HG02610 (cell line): ENCODE results near the gene PRKAB2.
"Not testable (repeated sequence)": the region's sequence is repeated elsewhere in the genome, so short reads cannot be mapped to it uniquely, and the experiment has no call there.

ENCODE experiments used
- ATAC-seq: cut with Tn5 transposase; IDR thresholded peaks from one replicate; pipeline ENCODE4 v1.9.1; 2021; ENCODE audit warnings: mild to moderate bottlenecking, moderate library complexity; ENCODE audit not compliant: unreplicated experiment

Gene PRKAB2

DNA sequence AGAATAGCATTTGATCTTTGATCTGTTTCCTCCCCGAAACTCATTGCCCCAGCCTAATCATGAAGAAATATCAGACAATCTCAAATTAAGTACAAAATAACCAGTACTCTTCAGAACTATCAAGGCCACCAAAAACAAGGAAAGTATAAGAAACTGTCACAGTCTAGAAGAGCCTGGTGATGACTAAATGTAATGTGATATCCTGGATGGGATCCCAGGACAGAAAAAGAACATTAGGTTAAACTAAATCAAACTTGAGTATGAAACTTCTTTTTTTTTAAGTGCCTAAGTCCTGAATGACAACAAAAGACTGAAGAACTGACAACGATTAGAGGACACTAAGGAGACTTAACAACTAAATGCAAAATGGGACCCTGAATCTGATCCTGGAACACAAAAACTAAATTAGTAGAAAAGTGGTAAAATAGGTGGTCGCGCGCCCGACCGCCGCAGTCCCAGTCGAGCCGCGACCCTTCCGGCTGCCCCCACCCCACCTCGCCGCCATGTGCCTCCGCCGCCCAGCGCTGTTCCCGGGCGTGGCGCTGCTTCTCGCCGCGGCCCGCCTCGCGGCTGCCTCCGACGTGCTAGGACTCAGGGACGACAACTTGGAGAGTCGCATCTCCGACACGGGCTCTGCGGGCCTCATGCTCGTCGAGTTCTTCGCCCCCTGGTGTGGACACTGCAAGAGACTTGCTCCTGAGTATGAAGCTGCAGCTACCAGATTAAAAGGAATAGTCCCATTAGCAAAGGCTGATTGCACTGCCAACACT, 5.5 kb upstream of the PRKAB2 start:
- ATAC-seq = no peak

DNA sequence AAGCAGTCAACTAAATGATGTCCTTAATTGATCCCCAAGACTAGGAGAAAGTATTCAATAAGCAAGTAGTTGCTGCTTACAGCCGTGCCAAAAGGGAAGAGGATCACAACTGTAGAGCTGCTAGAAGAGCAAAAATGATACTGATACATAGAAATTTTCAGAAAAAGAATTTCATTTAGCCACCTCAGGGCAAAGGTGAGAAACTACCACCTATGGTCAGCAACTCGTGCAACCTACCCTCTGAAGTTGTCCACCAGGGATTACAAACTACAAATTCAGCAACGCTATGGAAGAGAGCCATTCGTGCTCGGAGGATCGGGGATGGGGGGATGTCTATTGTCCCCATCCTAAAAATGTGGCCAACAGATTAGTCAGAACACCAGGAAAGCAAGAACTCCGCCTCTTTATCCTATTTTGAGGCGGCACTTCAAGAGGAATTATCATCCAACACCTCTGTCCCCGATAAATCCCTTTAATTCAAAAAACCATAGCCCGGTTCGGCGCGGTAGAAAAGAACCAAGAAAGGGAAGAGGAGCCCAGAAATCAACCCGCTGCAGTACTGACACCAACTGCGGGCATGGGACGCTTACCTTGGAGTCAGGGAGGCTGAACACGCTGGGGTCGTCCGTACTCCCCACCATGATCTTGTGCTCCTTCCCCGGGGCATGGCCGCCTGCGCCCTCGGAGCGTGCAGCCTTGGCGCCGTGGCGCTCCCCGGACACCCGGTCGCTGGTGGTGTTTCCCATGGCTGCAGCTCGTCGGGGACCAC, 687 bp downstream of the PRKAB2 start:
- no peak for ATAC-seq

DNA sequence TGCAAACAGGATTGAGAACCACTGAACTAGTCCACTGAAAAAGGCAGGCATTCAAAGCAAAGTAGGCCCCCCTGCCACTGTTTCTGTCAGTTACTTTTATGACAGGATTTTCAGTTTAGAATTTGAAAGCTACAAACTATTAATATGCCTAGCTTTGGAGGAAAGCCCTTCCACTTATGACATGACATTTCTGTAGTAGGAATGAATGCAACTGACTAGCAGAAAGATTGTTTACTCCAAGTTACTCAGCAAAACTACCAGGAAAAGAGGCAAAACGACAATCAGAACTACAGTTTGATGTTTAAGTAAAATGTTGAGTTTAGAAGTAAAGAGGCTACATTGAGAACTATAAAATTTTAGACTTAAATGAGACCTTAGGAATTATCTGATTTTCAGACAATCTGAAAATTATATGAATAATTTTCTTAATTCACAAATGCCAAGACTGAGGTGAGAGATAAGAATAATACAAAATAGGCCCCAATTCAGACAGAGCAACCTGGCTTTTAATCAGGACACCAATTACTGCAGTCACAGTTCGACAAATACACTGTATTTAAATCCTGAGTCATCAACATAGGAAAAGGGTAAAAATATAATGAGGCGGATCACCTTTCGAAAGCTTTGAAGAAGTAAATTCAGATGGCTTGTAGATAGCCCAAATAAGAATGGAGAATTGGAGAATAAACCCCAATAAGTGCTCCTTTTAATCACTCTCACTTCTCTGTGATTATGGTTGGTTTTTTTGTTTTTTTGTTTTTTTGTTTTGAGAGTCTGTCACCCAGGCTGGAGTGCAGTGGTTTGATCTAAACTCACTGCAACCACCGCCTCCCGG, 2.2 kb downstream of the PRKAB2 start:
- ATAC-seq = no peak

DNA sequence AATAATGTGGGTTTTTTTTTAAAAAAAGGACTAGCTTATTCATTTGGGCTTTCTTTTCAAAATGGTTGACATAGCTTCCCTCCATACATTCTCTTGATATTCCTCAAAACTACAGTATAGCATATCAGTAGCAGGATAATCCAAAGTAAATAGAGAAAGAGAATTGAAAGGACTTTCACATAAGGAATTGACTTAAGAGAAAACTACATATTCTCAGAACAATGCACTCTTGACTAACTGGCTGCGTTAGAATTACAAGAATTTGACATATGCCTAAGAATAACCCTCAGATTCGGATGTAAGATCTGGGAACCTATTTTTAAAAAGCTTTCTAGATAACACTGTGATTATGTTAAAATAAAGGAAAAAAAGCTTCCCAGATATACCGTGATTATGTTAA, 3.1 kb downstream of the PRKAB2 start:
- no peak for ATAC-seq

DNA sequence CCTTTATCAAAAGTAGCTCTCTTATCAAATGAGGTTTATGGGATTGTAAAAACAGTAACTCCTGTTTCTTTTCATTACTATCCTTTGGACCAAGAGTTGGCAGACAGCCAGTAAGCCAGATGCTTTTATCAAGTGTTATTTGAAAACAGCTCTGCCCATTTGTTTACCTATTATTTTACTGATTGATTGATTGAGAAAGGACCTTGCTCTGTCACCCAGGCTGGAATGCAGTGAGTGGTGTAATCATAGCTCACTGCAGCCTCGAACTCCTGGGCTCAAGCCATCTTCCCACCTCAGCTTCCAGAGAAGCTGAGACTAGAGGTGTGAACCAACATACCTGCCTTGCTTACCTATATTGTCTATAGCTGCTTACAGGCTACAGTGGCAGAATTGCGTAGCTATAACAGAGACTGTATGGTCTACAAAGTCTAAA, 3.6 kb downstream of the PRKAB2 start:
- no peak for ATAC-seq

DNA sequence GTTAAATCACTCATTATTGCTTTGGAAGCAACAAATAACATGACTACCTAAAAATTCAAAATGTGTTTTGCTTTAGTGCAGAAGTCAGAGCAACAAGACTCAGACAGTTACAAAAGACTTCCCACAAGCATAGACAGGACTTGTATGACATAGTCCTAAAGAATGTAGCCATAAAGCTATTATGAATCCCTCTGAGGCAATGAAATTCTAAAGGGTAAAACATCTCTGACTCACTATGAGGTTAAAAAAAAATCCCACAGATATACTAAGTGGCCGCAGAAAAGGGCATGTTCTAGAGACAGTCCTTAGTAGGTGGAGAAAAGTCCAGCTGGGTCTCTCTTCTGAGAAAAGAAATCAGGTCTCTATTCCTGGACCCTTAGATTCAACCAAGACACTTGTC, 4.9 kb downstream of the PRKAB2 start:
- ATAC-seq = no peak

DNA sequence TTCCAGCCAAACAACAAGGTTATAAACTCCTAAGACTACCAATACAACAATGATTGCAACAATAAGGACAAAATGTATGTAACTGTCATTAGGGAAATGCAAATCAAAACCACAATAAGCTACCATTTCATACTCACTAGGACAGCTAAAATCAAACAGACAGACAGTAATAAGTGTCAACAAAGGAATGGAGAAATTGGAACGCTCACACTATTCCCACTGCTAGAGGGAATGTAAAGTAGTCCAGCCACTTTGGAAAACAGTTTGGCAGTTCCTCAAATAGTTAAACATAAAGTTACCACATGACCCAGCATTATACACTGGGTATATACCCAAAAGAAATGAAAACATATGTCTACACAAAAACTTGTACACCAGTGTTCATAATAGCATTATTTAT, 9.3 kb downstream of the PRKAB2 start:
- no peak for ATAC-seq

DNA sequence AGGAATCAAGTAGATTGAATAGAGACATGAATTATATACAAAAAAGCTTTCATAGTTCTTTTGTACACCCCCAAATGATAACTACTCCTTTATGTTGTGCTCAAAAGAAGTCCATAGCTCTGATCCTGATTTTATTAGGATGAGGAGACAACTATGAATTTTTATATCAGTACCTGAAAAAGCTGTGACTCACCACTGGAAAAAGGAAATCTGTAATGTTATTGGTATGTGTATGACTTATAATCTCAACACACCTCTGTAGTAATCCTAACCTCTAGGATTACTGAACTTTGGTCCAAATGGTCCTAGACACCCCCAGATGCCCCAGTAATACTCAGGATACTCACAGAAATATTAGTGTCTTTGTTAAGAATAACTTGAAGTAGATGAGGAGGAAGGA, 10.2 kb downstream of the PRKAB2 start:
- ATAC-seq = no peak

DNA sequence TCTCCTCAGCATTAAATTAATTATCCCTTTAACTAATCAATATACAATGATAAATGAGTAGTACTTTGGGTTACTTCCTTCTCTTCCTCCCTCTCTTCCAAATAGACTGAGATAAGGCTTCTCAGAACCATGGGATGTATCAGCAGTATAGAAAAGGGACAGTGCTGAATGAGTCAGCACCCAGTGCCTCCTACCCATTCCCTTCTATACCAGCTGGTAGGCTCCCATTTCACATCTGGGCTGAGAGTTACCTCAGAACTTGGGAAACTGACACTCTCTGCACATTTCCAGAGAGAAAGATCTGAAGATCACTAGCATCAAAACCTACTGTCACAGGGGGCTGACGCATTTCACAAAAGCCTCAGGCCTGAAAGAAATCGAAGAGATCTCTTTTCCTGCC, 15.2 kb downstream of the PRKAB2 start:
- ATAC-seq = not testable (repeated sequence)

DNA sequence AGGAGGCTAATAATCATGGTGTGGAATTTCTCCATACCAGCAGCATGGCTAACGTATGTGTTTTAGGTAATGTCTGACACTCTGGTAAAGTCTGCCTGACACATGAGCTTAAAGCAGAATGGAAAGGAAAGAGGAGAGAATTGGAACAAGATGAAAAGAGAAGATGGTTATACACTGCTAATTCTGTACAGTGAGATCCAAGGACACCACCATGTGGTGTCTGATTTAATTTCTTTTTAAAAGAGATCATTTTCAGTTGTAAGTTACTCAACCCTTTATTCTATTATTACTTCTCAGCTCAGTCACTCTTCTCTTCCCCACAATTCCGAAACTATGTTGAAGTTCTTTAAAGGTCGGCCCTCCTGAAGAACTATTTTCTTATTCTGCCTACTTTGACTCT, 15.6 kb downstream of the PRKAB2 start:
- ATAC-seq = no peak

DNA sequence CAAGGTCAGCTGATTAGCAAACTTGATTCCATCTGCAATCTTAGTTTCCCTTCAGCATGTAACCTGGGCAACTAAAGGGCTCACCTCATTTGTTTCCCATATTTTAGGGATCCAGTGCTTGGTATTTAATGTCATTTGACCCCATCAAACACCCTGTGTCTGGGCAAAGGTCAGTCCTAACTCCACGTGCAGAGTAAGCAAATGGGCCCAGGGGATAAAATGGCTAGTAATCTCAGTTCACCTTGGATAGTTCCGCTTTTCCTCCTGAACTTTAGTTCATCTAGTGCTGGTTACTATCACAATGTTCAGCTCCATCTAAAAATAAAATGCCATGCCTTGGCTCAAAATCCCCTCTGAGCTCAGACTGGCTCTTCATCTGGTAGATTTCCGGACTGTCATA, 19.5 kb downstream of the PRKAB2 start:
- ATAC-seq = no peak

DNA sequence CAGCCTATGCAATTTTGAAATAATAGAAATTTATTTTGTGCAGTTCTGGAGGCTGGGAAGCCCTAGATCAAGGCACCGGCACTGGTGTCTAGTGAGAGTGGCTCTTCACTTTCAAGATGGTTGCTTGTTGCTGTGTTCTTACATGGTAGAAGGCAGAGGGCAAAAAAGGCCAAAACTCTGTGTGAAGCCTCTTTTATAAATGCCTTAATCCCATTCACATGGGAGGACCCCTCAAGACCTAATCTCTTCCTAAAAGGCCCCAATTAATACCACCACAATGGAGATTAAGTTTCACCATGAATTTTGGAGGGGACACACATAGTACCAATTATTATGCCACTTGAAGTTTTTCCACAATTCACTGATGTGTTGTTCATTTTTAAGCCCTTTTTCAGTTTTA, 21.0 kb downstream of the PRKAB2 start:
- no peak for ATAC-seq

DNA sequence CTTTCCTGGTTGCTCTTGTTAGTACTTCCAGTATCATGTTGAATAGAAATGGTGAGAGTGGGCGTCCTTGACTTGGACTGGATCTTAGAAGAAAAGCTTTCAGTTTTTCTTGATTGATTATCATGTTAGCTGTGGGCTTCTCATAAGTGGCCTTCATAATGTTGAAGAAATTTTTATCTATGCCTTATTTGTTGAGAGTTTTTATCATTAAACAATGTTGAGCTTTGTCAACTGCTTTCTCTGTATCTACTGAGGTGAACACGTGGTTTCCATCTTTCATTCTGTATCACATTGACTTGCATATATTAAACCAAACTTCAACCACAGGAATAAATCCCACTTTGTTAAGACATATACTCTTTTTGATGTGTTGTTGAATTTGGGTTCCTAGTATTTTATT, 29.4 kb downstream of the PRKAB2 start:
- ATAC-seq = no peak

DNA sequence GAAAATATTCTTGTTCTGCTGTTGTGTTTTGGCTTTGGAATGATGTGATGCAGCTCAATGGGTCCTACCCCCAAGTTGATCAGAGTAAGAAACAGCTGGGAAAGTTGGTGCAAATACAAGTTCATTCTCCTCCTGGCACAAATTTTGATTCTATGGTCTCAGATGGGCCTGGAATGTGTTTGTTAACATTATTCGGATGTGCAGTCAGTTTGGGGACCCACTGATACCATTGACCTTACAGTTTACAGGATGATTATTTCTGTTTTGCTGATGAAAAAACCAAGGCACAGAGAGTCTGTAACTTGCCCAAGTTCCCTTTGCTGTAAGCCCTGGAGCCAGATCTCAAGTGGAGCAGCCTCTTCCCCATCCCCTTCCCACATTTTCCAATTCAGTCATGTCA, 41.5 kb downstream of the PRKAB2 start:
- not testable (repeated sequence) for ATAC-seq

DNA sequence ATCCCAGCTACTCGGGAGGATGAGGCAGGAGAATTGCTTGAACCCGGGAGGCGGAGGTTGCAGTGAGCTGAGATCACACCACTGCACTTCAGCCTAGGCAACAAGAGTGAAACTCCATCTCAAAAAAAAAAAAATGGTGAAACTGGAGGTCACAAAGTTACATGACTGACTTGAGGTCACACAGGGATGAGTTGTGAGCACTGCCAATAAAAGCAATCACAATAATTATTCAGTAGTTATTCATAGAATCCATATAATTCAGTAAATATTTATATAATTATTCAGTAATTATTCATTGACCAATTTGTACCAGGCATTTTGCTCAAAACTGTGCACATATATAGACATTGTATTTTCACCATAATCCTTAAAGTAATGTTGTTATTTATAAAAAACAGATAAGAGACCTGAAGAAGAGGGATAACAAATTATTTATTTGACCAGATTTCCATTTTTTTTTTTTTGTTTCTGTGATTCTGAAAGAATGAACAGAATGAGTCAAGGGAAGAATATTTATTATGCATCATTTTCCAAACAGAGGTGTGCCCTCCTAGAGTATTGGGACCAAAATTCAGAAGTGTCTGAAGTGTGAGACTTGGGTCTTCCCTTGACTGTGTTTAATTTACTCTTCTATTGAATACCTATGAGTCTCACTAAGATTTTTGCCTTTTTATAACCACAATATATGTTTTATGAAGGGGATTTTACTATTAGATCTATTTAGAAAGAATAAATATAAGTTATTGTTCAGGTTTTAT, 43.0 kb downstream of the PRKAB2 start:
- no peak for ATAC-seq

DNA sequence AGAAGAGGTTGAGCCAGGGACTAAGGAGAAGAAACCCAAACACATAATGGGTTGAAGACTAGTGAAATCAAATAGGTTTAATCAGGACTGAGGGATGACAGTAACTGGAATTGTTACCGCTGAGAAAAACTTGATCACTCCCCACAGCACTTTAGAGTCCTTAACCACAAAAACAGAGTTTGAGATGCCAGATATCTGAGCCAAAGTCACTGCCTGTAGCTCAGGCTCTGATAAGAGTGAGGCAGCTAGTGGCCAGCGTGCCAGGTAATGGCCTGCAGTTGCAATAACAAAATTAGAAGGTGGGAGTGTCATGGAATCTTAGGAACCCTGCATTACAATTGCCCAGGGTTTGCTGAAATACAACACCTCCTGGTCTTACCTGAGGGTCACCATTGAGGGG, 48.0 kb downstream of the PRKAB2 start:
- no peak for ATAC-seq

DNA sequence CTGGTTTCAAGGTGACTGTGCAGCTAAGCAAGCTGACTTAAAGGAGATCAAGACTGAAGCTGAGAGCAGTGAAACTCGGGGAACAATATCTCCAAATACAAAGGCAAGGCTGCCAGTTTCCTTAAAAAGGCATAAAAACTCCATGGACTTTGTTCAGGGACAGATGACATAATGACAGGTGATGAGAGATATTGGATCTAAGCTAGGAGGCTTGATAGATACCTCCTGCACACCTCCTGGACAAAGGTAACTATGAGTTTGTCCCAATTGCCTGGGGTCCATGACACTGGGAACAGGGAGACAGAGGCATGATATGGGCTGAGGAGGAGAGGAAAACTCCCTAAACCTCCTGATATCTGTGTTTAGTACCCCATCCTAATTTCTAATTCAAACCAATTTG, 55.2 kb downstream of the PRKAB2 start:
- no peak for ATAC-seq

DNA sequence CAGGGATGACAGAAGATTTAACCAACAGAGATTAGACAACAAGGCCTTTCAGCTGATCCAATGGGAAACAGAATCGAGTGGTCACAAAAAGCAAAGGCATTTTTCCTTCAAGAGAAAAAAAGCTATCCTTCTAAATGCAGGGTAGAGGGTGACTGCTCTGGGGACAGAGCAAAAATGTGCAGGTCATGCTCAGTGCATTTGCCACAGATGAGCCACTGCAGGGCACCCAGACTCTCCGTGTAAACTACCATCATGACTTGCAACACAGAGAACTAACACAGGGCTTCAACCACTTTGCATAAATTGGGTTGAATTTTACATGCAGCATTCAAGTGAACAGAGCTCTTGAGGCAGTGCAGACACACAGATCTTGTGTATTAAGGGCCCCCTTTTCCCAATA, 56.8 kb downstream of the PRKAB2 start:
- no peak for ATAC-seq

DNA sequence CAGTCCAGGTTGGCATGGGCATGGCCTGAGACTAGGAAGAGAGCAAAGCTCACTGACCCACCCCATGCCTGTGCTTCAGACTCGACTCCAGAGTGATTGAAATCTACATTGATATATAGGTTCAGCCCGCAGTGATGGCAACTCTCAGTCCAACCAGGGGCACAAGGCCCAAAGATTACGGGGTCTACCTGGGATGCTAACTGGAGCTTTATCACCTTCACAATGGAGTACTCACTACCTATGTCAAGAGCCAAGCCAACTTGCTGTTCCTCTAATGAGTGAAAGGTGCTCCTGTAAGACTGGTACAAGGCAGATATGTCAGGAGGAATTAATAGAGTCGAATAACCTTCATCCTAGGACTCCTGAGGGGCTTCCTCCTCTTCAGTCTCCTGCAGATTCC, 57.2 kb downstream of the PRKAB2 start:
- not testable (repeated sequence) for ATAC-seq

DNA sequence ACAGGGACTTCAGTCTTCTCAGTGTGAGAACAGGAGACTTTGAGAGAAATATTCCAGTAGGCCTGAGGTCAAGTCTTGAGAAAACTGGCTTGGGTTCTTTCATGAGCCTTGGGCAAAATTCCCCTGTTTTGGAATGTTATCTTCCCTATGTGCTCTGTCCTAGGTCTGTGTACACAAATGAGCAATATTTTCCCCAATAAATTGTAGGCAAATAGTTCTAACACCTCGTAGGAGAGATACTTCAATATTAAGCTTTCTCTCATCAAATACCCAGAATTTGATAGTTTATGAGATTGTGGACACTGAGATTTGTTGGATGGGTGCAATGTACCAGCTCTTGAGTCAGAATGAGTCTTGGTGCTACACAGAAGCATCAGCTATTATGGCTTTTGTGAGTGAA, 57.9 kb downstream of the PRKAB2 start:
- ATAC-seq = not testable (repeated sequence)
